Lower leg skin (tissue), 4 donors: ENCODE results near the gene ADNP. TPM values are rescaled to one million over a fixed set of nuclear protein-coding genes. Genes with fewer than 3 reads are reported as not detected.

Experiments used
- DNase-seq, 2 donors: peaks; one replicate each; pipeline ENCODE4 v3.0.0-alpha.2; 2019; ENCODE audit warnings: low spot score in 2 of 2
- H3K4me3 ChIP-seq: fragments of 200-600 bp; sonication (generic); 2 replicates; pipeline ENCODE4 v1.5.1; 2017; ENCODE audit warnings: mild to moderate bottlenecking, low read depth; ENCODE audit not compliant: poor library complexity, severe bottlenecking
- POLR2A ChIP-seq, 2 donors: fragments of 450-650 bp; IDR thresholded peaks; one replicate each; pipeline ENCODE4 v1.6.1; 2016 to 2017; ENCODE audit warnings: antibody characterized with exemption in 2 of 2, mild to moderate bottlenecking in 1 of 2, moderate library complexity in 1 of 2
- WGBS, 2 donors: methylation state at CpG; one replicate each; pipeline ENCODE4 v1.1.5; 2018; 5-methylcytosine and 5-hydroxymethylcytosine counted together
- intact Hi-C: fragments of 100-400 bp; cut with DNase I; formaldehyde crosslinking; loops from one replicate; pipeline ENCODE4 v1.15.0; 2023; ENCODE audit warnings: low total_unique reads
- total RNA-seq, 4 donors: library from RNA; depleted of rRNA; stranded (reverse); fragments of >200 nt; gene quantifications; one replicate each; pipeline ENCODE4 v1.1.0, GENCODE V29; 2016
- TF ChIP-seq, protein P1 (sequence below), 3 donors: fragments of 450-650 bp; IDR thresholded peaks; one replicate each; pipeline ENCODE4 v1.5.1; 2016; ENCODE audit warnings: antibody characterized with exemption in 3 of 3, mild to moderate bottlenecking in 3 of 3, moderate library complexity in 2 of 3

Gene ADNP
- total RNA-seq, 4 donors from 2014 or later = 46.9 to 64.0 (median 53.3) TPM

DNA sequence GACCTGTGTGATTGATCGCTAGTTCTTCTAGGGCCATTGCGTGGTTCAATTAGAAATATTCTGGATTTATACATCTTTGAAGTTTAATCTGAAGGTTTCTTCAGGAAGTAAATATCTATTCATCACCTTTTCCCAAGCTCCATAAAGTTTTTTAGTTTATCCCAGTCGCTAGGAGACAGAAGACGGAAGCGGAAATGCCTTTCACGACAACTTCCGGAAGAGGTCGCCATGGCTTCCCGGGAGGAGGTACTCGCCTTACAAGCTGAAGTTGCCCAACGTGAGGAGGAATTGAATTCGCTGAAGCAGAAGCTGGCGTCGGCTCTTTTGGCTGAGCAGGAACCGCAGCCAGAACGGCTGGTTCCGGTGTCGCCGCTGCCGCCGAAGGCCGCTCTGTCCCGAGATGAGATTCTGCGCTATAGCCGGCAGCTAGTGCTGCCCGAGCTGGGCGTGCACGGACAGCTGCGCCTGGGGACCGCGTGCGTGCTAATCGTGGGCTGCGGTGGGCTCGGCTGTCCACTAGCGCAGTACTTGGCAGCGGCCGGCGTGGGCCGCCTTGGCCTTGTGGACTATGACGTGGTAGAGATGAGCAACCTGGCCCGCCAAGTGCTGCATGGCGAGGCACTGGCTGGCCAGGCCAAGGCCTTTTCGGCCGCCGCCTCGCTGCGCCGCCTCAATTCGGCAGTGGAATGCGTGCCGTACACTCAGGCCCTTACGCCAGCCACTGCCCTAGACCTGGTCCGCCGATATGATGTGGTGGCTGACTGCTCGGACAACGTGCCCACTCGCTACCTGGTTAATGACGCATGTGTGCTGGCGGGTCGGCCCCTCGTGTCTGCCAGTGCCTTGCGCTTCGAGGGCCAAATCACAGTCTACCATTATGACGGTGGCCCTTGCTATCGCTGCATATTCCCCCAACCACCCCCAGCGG lies 27.6 kb upstream of the ADNP start, which contains the start of gene MOCS3:
Gene MOCS3 (plus strand): TSS at position 204 of the 928 bp plus-strand sequence. CDS start 25 bp downstream, at position 229.
- 2 to 3% methylated on average over 37 to 44 of the region's 67 CpGs for WGBS, 2 donors
- intact Hi-C loops = no loop called here
- DNase-seq = peak; percentile 84 to 96

DNA sequence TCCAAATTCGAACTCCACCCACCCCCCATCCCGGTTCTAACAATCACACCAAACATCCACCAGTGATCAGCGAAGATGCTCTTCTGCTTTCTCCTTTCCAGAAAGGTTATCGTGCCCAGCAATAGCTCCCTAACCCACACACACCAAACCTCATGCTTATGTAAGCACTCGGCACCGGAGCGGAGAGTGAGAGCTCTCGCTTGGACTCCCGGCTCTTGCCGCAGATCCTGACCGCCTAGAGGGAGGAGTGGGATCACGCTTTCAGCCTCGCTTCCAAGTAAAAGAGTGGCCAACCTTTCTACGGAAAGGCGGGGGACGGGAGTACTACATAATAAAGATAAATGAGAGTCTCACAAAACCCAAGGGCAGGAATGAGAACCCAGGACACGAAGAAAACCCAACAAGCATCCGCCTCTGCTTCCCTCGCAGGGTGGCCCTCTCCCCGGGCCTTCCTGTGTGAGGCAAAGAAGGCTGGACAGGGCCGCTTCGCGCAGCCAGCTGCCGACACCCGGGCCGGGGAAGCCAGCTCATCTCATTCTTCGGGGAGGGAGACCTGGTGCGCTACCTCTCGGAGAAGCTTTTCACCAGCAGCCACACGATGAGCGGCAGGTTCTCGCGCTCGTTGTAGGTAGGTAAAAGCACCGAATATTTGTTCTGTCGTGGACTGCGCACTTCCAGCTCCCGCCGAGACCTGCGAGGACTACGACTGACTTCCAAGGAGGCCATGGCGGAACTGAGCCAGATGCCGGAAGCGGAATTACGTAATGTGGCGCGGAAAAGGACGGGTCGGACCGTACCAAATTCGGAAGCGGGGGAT lies 26.8 kb upstream of the ADNP start, which contains the start of gene DPM1:
Gene DPM1 (minus strand): TSS at position 735 of the 817 bp plus-strand sequence. CDS start 9 bp downstream, at position 726.
- TF ChIP-seq, protein P1, sequence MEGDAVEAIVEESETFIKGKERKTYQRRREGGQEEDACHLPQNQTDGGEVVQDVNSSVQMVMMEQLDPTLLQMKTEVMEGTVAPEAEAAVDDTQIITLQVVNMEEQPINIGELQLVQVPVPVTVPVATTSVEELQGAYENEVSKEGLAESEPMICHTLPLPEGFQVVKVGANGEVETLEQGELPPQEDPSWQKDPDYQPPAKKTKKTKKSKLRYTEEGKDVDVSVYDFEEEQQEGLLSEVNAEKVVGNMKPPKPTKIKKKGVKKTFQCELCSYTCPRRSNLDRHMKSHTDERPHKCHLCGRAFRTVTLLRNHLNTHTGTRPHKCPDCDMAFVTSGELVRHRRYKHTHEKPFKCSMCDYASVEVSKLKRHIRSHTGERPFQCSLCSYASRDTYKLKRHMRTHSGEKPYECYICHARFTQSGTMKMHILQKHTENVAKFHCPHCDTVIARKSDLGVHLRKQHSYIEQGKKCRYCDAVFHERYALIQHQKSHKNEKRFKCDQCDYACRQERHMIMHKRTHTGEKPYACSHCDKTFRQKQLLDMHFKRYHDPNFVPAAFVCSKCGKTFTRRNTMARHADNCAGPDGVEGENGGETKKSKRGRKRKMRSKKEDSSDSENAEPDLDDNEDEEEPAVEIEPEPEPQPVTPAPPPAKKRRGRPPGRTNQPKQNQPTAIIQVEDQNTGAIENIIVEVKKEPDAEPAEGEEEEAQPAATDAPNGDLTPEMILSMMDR (IDR thresholded peaks at IDR 0.05) = no peak
- peak in 1 of 2 donors; percentile 53 for TF ChIP-seq POLR2A (IDR thresholded peaks at IDR 0.05)
- 0 to 1% methylated on average over 51 of the region's 52 CpGs for WGBS, 2 donors

More for the DNA sequence above, 27.6 kb upstream of the ADNP start, which contains the start of gene MOCS3:
- H3K4me3 ChIP-seq = peak within 1 kb of the TSS; percentile 95
- TF ChIP-seq, protein P1 (IDR thresholded peaks at IDR 0.05) = no peak
- no peak for TF ChIP-seq POLR2A (IDR thresholded peaks at IDR 0.05)

DNA sequence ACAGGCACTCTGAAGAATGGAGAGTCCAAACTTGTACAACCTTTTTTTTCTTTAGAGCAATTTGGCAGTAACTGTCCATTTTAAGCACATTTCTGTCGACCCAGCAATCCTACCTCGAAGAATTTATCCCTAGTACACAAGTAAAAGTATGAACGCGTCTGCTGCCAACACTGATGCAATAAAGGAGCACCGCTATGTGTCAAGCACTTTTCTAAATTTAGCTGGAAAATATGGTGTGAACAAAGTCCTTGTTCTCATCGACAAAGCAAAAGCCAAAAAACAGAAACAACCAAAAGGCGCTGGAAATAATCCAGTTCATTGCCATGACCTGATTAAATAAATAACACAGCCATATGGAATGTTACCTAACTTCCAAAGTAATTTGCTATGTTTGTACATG lies 26.0 kb upstream of the ADNP start:
- intact Hi-C loops = no loop called here
- peak overlapping the region; percentile 95 for H3K4me3 ChIP-seq
- TF ChIP-seq, protein P1 (IDR thresholded peaks at IDR 0.05) = no peak
- no peak for TF ChIP-seq POLR2A (IDR thresholded peaks at IDR 0.05)
- DNase-seq = no peak
- 9 to 13% methylated on average over 7 of the region's 7 CpGs for WGBS, 2 donors

More for the DNA sequence above, 26.8 kb upstream of the ADNP start, which contains the start of gene DPM1:
- DNase-seq = peak; percentile 89 to 98
- intact Hi-C loops = no loop called here
- peak within 1 kb of the TSS; percentile 95 for H3K4me3 ChIP-seq

DNA sequence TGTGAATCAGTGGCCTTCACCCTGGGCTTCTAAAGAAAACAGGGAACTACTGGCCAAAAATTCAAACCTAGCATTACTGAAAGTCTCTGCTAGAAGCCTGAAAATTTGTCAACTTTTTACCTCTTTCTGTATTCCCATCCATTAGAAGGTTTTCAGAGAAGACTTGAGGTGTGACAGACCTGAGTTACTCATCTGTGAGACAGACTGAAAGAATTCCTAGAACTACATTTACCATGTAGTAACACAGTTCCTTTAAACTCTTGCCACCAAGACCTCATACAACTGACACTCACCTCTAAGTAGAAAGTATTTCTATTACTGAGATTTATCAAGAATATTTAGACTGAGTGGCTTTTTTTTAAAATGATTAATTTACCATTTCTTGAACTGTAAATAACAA lies 22.6 kb upstream of the ADNP start:
- intact Hi-C loops = no loop called here
- TF ChIP-seq, protein P1 (IDR thresholded peaks at IDR 0.05) = no peak
- TF ChIP-seq POLR2A (IDR thresholded peaks at IDR 0.05) = no peak
- H3K4me3 ChIP-seq = no peak overlapping the region
- no peak for DNase-seq

DNA sequence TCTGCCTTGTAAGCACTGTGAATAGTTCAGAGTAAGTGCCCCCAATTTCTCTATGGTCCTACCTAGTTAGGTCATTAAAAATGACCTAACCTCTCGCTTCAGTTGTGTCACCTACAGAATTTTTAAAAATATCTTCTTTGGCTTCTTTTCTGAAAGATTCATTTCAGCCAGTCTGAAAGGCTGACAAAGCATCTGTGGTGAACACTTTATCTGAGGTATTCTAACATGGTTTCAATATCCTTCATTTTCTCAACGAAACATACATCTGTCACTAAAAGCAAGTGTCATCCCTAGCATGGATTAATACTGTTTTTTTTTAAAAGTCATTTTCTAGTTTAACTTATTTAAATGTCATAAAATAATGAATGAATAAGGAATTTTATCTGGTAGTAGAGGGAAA lies 22.0 kb upstream of the ADNP start:
- TF ChIP-seq POLR2A (IDR thresholded peaks at IDR 0.05) = no peak
- TF ChIP-seq, protein P1 (IDR thresholded peaks at IDR 0.05) = no peak
- 89 to 95% methylated on average over 2 of the region's 2 CpGs for WGBS, 2 donors
- no peak overlapping the region for H3K4me3 ChIP-seq
- DNase-seq = no peak
- intact Hi-C loops = no loop called here
